Aorta (tissue), 5 donors: ENCODE data around the gene RBM8A. TPM values are rescaled to one million over a fixed set of nuclear protein-coding genes. Genes with fewer than 3 reads are reported as not detected.
A peak's percentile ranks its signal among the peaks of the same experiment; 100 is the strongest.

Experiments
- ATAC-seq: fragments of 200-7000 bp; cut with Tn5 transposase; one replicate; pipeline ENCODE4 v1.9.1; 2022; ENCODE audit warnings: moderate library complexity; ENCODE audit not compliant: low FRiP score
- DNase-seq, 2 donors: peaks; one replicate each; pipeline ENCODE4 v3.0.0-alpha.2; 2020
- H3K27ac ChIP-seq, 2 donors: one replicate each; pipeline ENCODE4 v1.5.1; 2013; ENCODE audit warnings: low read length in 2 of 2, mild to moderate bottlenecking in 2 of 2, moderate library complexity in 2 of 2, control low read depth in 1 of 2, inconsistent platforms in 1 of 2, low read depth in 1 of 2
- H3K27me3 ChIP-seq, 2 donors: one replicate each; pipeline ENCODE4 v1.6.1; 2013; ENCODE audit warnings: control low read depth in 1 of 2, low read length in 1 of 2, mild to moderate bottlenecking in 1 of 2, moderate library complexity in 1 of 2; ENCODE audit not compliant: insufficient read depth in 2 of 2, control insufficient read depth in 1 of 2
- H3K36me3 ChIP-seq, 2 donors: one replicate each; pipeline ENCODE4 v1.6.1; 2013; ENCODE audit warnings: control low read depth in 1 of 2, low read length in 1 of 2, mild to moderate bottlenecking in 1 of 2; ENCODE audit not compliant: insufficient read depth in 2 of 2, control insufficient read depth in 1 of 2
- H3K4me1 ChIP-seq, 2 donors: one replicate each; pipeline ENCODE4 v1.6.1; 2013; ENCODE audit warnings: low read length in 2 of 2, control low read depth in 1 of 2, mild to moderate bottlenecking in 1 of 2, moderate library complexity in 1 of 2; ENCODE audit not compliant: insufficient read depth in 2 of 2, control insufficient read depth in 1 of 2
- H3K4me3 ChIP-seq, 2 donors: one replicate each; pipeline ENCODE4 v1.5.1; 2013; ENCODE audit warnings: low read length in 2 of 2, control low read depth in 1 of 2, mild to moderate bottlenecking in 1 of 2
- H3K9me3 ChIP-seq: one replicate; pipeline ENCODE4 v1.6.1; 2013; ENCODE audit warnings: mild to moderate bottlenecking, low read length; ENCODE audit not compliant: control insufficient read depth
- WGBS, 2 donors: extraction: QIAGEN DNeasy Blood & Tissue Kit; methylation state at CpG; one replicate each; pipeline ENCODE4 v1.1.7; 2013; 5-methylcytosine and 5-hydroxymethylcytosine counted together
- intact Hi-C, 2 donors: fragments of 100-400 bp; cut with DNase I; formaldehyde crosslinking; loops; one replicate each; pipeline versions ENCODE4 v1.14.2 to v1.15.0; 2022
- polyA plus RNA-seq, 2 donors: library from polyadenylated mRNA; stranded (reverse); fragments of 200-250 nt; gene quantifications; one replicate each; pipeline ENCODE4 v1.2.3, GENCODE V29; 2013
- total RNA-seq, 2 donors: library from RNA; stranded (reverse); fragmentation: NEBNext Ultra II Directional; extraction: Animal tissue kit (Norgen Biotek cat#: 25700); gene quantifications; one replicate each; pipeline ENCODE4 v1.2.1, GENCODE V29; 2021
- donor health status: healthy with polysubstance abuse.
- donor health status: Bipolar disorder and iron deficiency.
- donor health status: DM: no; HTN: no; CAD: no.
- donor health status: DM: no; HTN: no; CAD: no.
- donor health status: DM: yes; HTN: yes; CAD: no.

RBM8A gene
- total and polyA plus RNA-seq, 4 donors: 42.6 to 84.5 (median 77.7) TPM

GRCh38 chr1:145917595-145917994 is 9.7 kb downstream of the RBM8A start:
- Histone ChIP-seq H3K4me1 (no peaks in the 10 kb centered on the region), H3K4me3 (peak overlapping the region; percentile 73 to 75), H3K27me3 (no peaks in the 10 kb centered on the region), H3K36me3 (no peaks in the 10 kb centered on the region), H3K27ac (no peak overlapping the region), H3K9me3 (no peaks in the 10 kb centered on the region)
- no peak for DNase-seq
- WGBS, 2 donors: 68 to 70% methylated on average over 5 of the region's 5 CpGs
- intact Hi-C loops: loop anchor here in 1 of 2 donors (5.0 kb wide), 1 partner anchor 40 kb away; the partner anchor contains the start of gene LIX1L
- ATAC-seq: no peak

GRCh38 chr1:145916745-145917144 is 10.5 kb downstream of the RBM8A start:
- Histone ChIP-seq H3K27me3 (no peaks in the 10 kb centered on the region), H3K4me1 (no peaks in the 10 kb centered on the region), H3K36me3 (no peaks in the 10 kb centered on the region), H3K4me3 (no peak overlapping the region), H3K9me3 (no peaks in the 10 kb centered on the region), H3K27ac (no peak overlapping the region)
- DNase-seq (no peak), ATAC-seq (no peak)
- intact Hi-C loops: loop anchor here in 1 of 2 donors (5.0 kb wide), 1 partner anchor 41 kb away; the partner anchor contains the start of gene LIX1L
- WGBS, 2 donors: 78 to 79% methylated on average over 5 of the region's 5 CpGs

GRCh38 chr1:145912128-145912641 is 15.1 kb downstream of the RBM8A start:
- Histone ChIP-seq H3K36me3 (no peaks in the 10 kb centered on the region), H3K27ac (no peak overlapping the region), H3K4me1 (no peaks in the 10 kb centered on the region), H3K27me3 (no peaks in the 10 kb centered on the region), H3K4me3 (no peak overlapping the region), H3K9me3 (no peaks in the 10 kb centered on the region)
- ATAC-seq: no peak
- DNase-seq: peak in 1 of 2 donors; percentile 46
- 78 to 82% methylated on average over 11 of the region's 11 CpGs for WGBS, 2 donors
- intact Hi-C loops: loop anchor here (5.0 kb wide), 1 partner anchor 65 kb away; the partner anchor contains the start of gene NUDT17 (in 2 of the 2)

GRCh38 chr1:145908653-145909052 is 18.6 kb downstream of the RBM8A start:
- H3K9me3 ChIP-seq: no peaks in the 10 kb centered on the region
- no peak for DNase-seq
- ATAC-seq: no peak
- peak overlapping the region in 1 of 2 donors; percentile 79 for H3K27ac ChIP-seq
- H3K27me3 ChIP-seq: no peaks in the 10 kb centered on the region
- H3K4me3 ChIP-seq: peak overlapping the region in 1 of 2 donors; percentile 76
- intact Hi-C loops: loop anchor here in 1 of 2 donors (2.0 kb wide), 1 partner anchor 50 kb away; the partner anchor contains the start of gene PIAS3
- no peaks in the 10 kb centered on the region for H3K4me1 ChIP-seq
- H3K36me3 ChIP-seq: no peaks in the 10 kb centered on the region
- WGBS, 2 donors: 0 to 7% methylated on average over 1 of the region's 1 CpG

- DNase-seq (no peak), ATAC-seq (no peak)
- WGBS, 2 donors: 61 to 67% methylated on average over 10 of the region's 10 CpGs
- intact Hi-C loops: no loop called here
- H3K36me3 ChIP-seq: peaks cover 3 to 6% of the 10 kb centered on the region in 2 donors
- H3K9me3 ChIP-seq: no peaks in the 10 kb centered on the region
- no peaks in the 10 kb centered on the region for H3K4me1 ChIP-seq
- H3K4me3 ChIP-seq: no peak overlapping the region
- H3K27me3 ChIP-seq: no peaks in the 10 kb centered on the region
- H3K27ac ChIP-seq: peak overlapping the region in 1 of 2 donors; percentile 69
These were observed 20.1 kb downstream of the RBM8A start for GRCh38 chr1:145906954-145907753.

GRCh38 chr1:145901312-145902021 is 25.8 kb downstream of the RBM8A start:
- 83 to 86% methylated on average over 12 of the region's 12 CpGs for WGBS, 2 donors
- H3K4me3 ChIP-seq: no peak overlapping the region
- no peaks in the 10 kb centered on the region for H3K9me3 ChIP-seq
- ATAC-seq (no peak), DNase-seq (no peak)
- H3K36me3 ChIP-seq: peaks cover 7 to 18% of the 10 kb centered on the region in 2 donors
- no peaks in the 10 kb centered on the region for H3K4me1 ChIP-seq
- no peaks in the 10 kb centered on the region for H3K27me3 ChIP-seq
- intact Hi-C loops: no loop called here
- no peak overlapping the region for H3K27ac ChIP-seq

GRCh38 chr1:145898756-145899155 is 28.5 kb downstream of the RBM8A start:
- no peak overlapping the region for H3K27ac ChIP-seq
- H3K4me3 ChIP-seq: no peak overlapping the region
- ATAC-seq (no peak), DNase-seq (no peak)
- 74 to 78% methylated on average over 5 of the region's 5 CpGs for WGBS, 2 donors
- peaks cover 10 to 20% of the 10 kb centered on the region in 2 donors for H3K36me3 ChIP-seq
- H3K27me3 ChIP-seq: no peaks in the 10 kb centered on the region
- intact Hi-C loops: loop anchor here in 1 of 2 donors (10.0 kb wide), 1 partner anchor 116 kb away; no protein-coding TSS in a partner anchor
- no peaks in the 10 kb centered on the region for H3K4me1 ChIP-seq
- H3K9me3 ChIP-seq: no peaks in the 10 kb centered on the region

- Histone ChIP-seq H3K4me3 (no peak overlapping the region), H3K4me1 (peaks cover 0 to 6% of the 10 kb centered on the region in 2 donors), H3K27me3 (no peaks in the 10 kb centered on the region), H3K9me3 (no peaks in the 10 kb centered on the region), H3K36me3 (peaks cover 10 to 20% of the 10 kb centered on the region in 2 donors), H3K27ac (no peak overlapping the region)
- 94 to 100% methylated on average over 1 of the region's 1 CpG for WGBS, 2 donors
- DNase-seq (no peak), ATAC-seq (no peak)
- intact Hi-C loops: loop anchor here in 1 of 2 donors (10.0 kb wide), 1 partner anchor 117 kb away; no protein-coding TSS in a partner anchor
These were observed 29.3 kb downstream of the RBM8A start for GRCh38 chr1:145897969-145898368.
